A549 (cell line): ENCODE measurements around the gene APC. TPM values are rescaled to one million over a fixed set of nuclear protein-coding genes. Genes with fewer than 3 reads are reported as not detected.

Experiments
- ATAC-seq, 2 experiments: fragments of 200-7000 bp in 1 of 2; fragments of >200 bp in 1 of 2; cut with Nextera tagmentation in 1 of 2; cut with Tn5 transposase in 1 of 2; 3 replicates each; pipeline versions ENCODE4 v1.8.0 to v1.9.1; 2018 to 2020; ENCODE audit warnings: mild to moderate bottlenecking in 1 of 2, moderate library complexity in 1 of 2
- CTCF ChIA-PET: fragments of 300-600 bp; sonication (Branson Sonifier 250); formaldehyde crosslinking; extraction: SDS; loops from one replicate; lab custom pipeline; 2021; ENCODE audit warnings: antibody characterized with exemption, inconsistent platforms; lab: Yijun Ruan, JAX
- POLR2A ChIA-PET: fragments of 350-600 bp; formaldehyde crosslinking; extraction: SDS; loops from one replicate; lab custom pipeline; 2021; ENCODE audit warnings: antibody characterized with exemption, inconsistent platforms; lab: Yijun Ruan, JAX
- DNase-seq, 2 experiments: peaks; one replicate each; pipeline versions ENCODE4 v3.0.0 to v3.0.0-alpha.2; 2011 to 2016; ENCODE audit warnings: low read depth in 1 of 2, low spot score in 1 of 2
- FAIRE-seq: peaks from 2 replicates; lab custom pipeline; 2011; peaks lifted over from hg19 to GRCh38; lab: Jason Lieb, UNC
- H3K27ac ChIP-seq, 2 experiments: fragments of >200 bp; sonication (Bioruptor Twin); formaldehyde crosslinking; 3 replicates each; pipeline ENCODE4 v1.5.1; 2016 to 2017
- H3K4me1 ChIP-seq: fragments of >200 bp; sonication (Bioruptor Twin); formaldehyde crosslinking; 3 replicates; pipeline ENCODE4 v1.6.1; 2016
- H3K4me2 ChIP-seq: fragments of >200 bp; sonication (Bioruptor Twin); formaldehyde crosslinking; 3 replicates; pipeline ENCODE4 v1.6.1; 2016
- H3K4me3 ChIP-seq: fragments of >200 bp; sonication (Bioruptor Twin); formaldehyde crosslinking; 3 replicates; pipeline ENCODE4 v1.5.1; 2016
- H3K9me3 ChIP-seq: fragments of >200 bp; sonication (Bioruptor Twin); formaldehyde crosslinking; 3 replicates; pipeline ENCODE4 v1.6.1; 2016
- CBX8 ChIP-seq: fragments of 200-600 bp; sonication (generic); IDR thresholded peaks from 2 replicates; pipeline ENCODE4 v1.6.1; 2016
- CHD2 ChIP-seq: fragments of 150-350 bp; IDR thresholded peaks from 2 replicates; pipeline ENCODE4 v1.6.1; 2014; ENCODE audit warnings: low read length; ENCODE audit not compliant: partially characterized antibody
- CHD4 ChIP-seq: fragments of 200-600 bp; sonication (generic); IDR thresholded peaks from 2 replicates; pipeline ENCODE4 v1.6.1; 2016; ENCODE audit warnings: antibody characterized with exemption, mild to moderate bottlenecking, borderline replicate concordance
- EHF ChIP-seq: fragments of 250-450 bp; sonication (Bioruptor Pico); IDR thresholded peaks from 2 replicates; pipeline ENCODE4 v1.5.0; 2020; ENCODE audit warnings: mild to moderate bottlenecking
- EP300 ChIP-seq, 2 experiments: fragments of >200 bp; sonication (Bioruptor Twin); formaldehyde crosslinking; IDR thresholded peaks; 2 replicates in 1 of 2; 3 replicates in 1 of 2; pipeline ENCODE4 v1.6.1; 2016 to 2017
- FOSL2 ChIP-seq, 2 experiments: fragments of 450-650 bp in 1 of 2; fragments of >200 bp in 1 of 2; sonication (Bioruptor Twin) in 1 of 2; formaldehyde crosslinking; IDR thresholded peaks; 2 replicates each; pipeline versions ENCODE4 v1.5.0 to v1.6.1; 2016 to 2020; ENCODE audit warnings: mild to moderate bottlenecking in 1 of 2, moderate library complexity in 1 of 2
- GATA3 ChIP-seq: IDR thresholded peaks from 2 replicates; pipeline ENCODE4 v1.6.1; 2012; ENCODE audit warnings: borderline replicate concordance
- HDAC2 ChIP-seq: fragments of 200-600 bp; sonication (generic); IDR thresholded peaks from 2 replicates; pipeline ENCODE4 v1.6.1; 2016
- HEYL ChIP-seq: fragments of 250-450 bp; sonication (Bioruptor Pico); IDR thresholded peaks from 2 replicates; pipeline ENCODE4 v1.8.0; 2021; ENCODE audit warnings: mild to moderate bottlenecking, moderate library complexity
- HOXA7 ChIP-seq: fragments of 250-450 bp; sonication (Bioruptor Pico); IDR thresholded peaks from 2 replicates; pipeline ENCODE4 v1.5.0; 2020; ENCODE audit warnings: mild to moderate bottlenecking, moderate library complexity
- HOXB5 ChIP-seq: fragments of 250-450 bp; sonication (Bioruptor Pico); IDR thresholded peaks from 2 replicates; pipeline ENCODE4 v1.5.0; 2020; ENCODE audit warnings: mild to moderate bottlenecking, moderate library complexity
- JUNB ChIP-seq: fragments of >200 bp; sonication (Bioruptor Twin); formaldehyde crosslinking; IDR thresholded peaks from 2 replicates; pipeline ENCODE4 v1.6.1; 2016
- KDM1A ChIP-seq: fragments of 200-600 bp; sonication (generic); IDR thresholded peaks from 2 replicates; pipeline ENCODE4 v1.6.1; 2016; ENCODE audit warnings: low read depth, mild to moderate bottlenecking
- KDM5A ChIP-seq: fragments of 200-600 bp; sonication (generic); IDR thresholded peaks from 2 replicates; pipeline ENCODE4 v1.6.1; 2016; ENCODE audit warnings: antibody characterized with exemption, mild to moderate bottlenecking
- MAFK ChIP-seq: fragments of 450-650 bp; IDR thresholded peaks from 2 replicates; pipeline ENCODE4 v1.6.1; 2014; ENCODE audit not compliant: partially characterized antibody
- MYC ChIP-seq: IDR thresholded peaks from 2 replicates; pipeline ENCODE4 v1.6.1; 2012; ENCODE audit warnings: mild to moderate bottlenecking, inconsistent platforms, low read length, improper control_type of control experiment, borderline replicate concordance
- NPAS2 ChIP-seq: fragments of 250-450 bp; sonication (Bioruptor Pico); IDR thresholded peaks from 2 replicates; pipeline ENCODE4 v1.8.0; 2022; ENCODE audit warnings: mild to moderate bottlenecking, moderate library complexity, borderline replicate concordance
- NR3C1 ChIP-seq: fragments of >200 bp; sonication (Bioruptor Twin); formaldehyde crosslinking; IDR thresholded peaks from 3 replicates; pipeline ENCODE4 v1.6.1; 2017
- RFX5 ChIP-seq: fragments of 450-650 bp; IDR thresholded peaks from 2 replicates; pipeline ENCODE4 v1.7.1; 2014; ENCODE audit warnings: antibody characterized with exemption, mild to moderate bottlenecking, moderate library complexity
- RNF2 ChIP-seq: fragments of 200-600 bp; sonication (generic); IDR thresholded peaks from 2 replicates; pipeline ENCODE4 v1.6.1; 2016; ENCODE audit warnings: low read depth, mild to moderate bottlenecking, antibody characterized with exemption, moderate library complexity, borderline replicate concordance
- SMC3 ChIP-seq: fragments of >200 bp; sonication (Bioruptor Twin); formaldehyde crosslinking; IDR thresholded peaks from 3 replicates; pipeline ENCODE4 v1.6.1; 2018; ENCODE audit warnings: inconsistent platforms
- SREBF2 ChIP-seq: fragments of 450-650 bp; IDR thresholded peaks from 2 replicates; pipeline ENCODE4 v1.6.1; 2014; ENCODE audit warnings: mild to moderate bottlenecking, moderate library complexity
- TFCP2L1 ChIP-seq: fragments of 250-450 bp; sonication (Bioruptor Pico); IDR thresholded peaks from 2 replicates; pipeline ENCODE4 v1.5.0; 2021; ENCODE audit warnings: mild to moderate bottlenecking
- ZC3H11A ChIP-seq: fragments of 450-650 bp; IDR thresholded peaks from 2 replicates; pipeline ENCODE4 v1.6.1; 2014; ENCODE audit warnings: antibody characterized with exemption, mild to moderate bottlenecking
- ZNF302 ChIP-seq: fragments of 250-450 bp; sonication (Bioruptor Pico); IDR thresholded peaks from 2 replicates; pipeline ENCODE4 v1.9.0; 2021; ENCODE audit warnings: inconsistent platforms, mild to moderate bottlenecking, moderate library complexity
- ZSCAN20 ChIP-seq: fragments of 250-450 bp; sonication (Bioruptor Pico); IDR thresholded peaks from 2 replicates; pipeline ENCODE4 v1.8.0; 2022; ENCODE audit warnings: mild to moderate bottlenecking, moderate library complexity
- WGBS: methylation state at CpG from one replicate; pipeline ENCODE4 v1.1.6; 2017; ENCODE audit errors: missing lambda C conversion rate; 5-methylcytosine and 5-hydroxymethylcytosine counted together
- polyA plus RNA-seq, 4 experiments: library from polyadenylated mRNA; depleted of rRNA in 3 of 4; stranded (reverse); fragments of >200 nt; fragmentation: RNase III in 1 of 4; extraction: RNeasy Plus Mini Kit Qiagen cat#74134 plus additional on column Dnase treatment in 1 of 4; gene quantifications; 2 replicates in 3 of 4; 3 replicates in 1 of 4; pipeline ENCODE4 v1.2.3, GENCODE V29; 2011 to 2017
- TF ChIP-seq, protein P1 (sequence below): fragments of 250-450 bp; sonication (Bioruptor Pico); IDR thresholded peaks from 2 replicates; pipeline ENCODE4 v1.5.0; 2020; ENCODE audit warnings: low read depth, mild to moderate bottlenecking, moderate library complexity
- TF ChIP-seq, protein P2 (sequence below): IDR thresholded peaks from 2 replicates; pipeline ENCODE4 v1.6.1; 2012; ENCODE audit warnings: low read depth, borderline replicate concordance
- TF ChIP-seq, protein P3 (sequence below): fragments of 450-650 bp; IDR thresholded peaks from 2 replicates; pipeline ENCODE4 v1.6.1; 2014; ENCODE audit warnings: antibody characterized with exemption
- TF ChIP-seq, protein P4 (sequence below): fragments of 250-450 bp; sonication (Bioruptor Pico); IDR thresholded peaks from 2 replicates; pipeline ENCODE4 v1.5.0; 2021; ENCODE audit warnings: mild to moderate bottlenecking, moderate library complexity, borderline replicate concordance

APC gene
- polyA plus RNA-seq, 2 of the 4 experiments (the other 2 are of a cell fraction): 10.6 to 21.2 TPM

DNA sequence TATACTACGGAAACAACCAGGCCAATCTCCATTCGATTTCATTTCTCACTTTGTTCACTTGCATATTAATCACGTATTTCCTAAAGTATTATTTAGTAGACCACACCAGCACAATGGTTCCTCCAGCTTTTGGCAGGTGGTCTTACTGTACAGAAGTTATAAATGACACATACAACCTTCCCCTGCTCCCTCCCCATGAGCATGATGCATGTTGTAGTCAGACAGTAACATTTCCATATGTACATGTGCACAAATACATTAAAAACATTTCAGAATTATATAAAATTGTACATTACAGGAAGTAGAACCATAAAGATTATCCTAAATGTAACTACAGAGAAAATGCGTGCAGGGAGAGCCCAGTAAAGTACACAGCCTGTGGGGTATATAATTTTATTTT is 140.4 kb downstream of the APC start:
- H3K4me1 ChIP-seq: peaks cover 12% of the 10 kb centered on the region; the same call in 2 of the 3 replicates
- H3K27ac ChIP-seq: no peak overlapping the region
- H3K4me2 ChIP-seq: no peak overlapping the region
- no peak for ATAC-seq
- ChIA-PET CTCF (interaction anchor here (1.1 kb wide), 1 partner anchor 10 kb away, joined by 3 read pairs; no protein-coding TSS in a partner anchor), POLR2A (no interaction called here)
- 82% methylated on average over 4 of the region's 4 CpGs for WGBS
- no peaks in the 10 kb centered on the region for H3K9me3 ChIP-seq
- FAIRE-seq: no peak
- TF ChIP-seq ZNF302: no peak
- TF ChIP-seq, protein P1, sequence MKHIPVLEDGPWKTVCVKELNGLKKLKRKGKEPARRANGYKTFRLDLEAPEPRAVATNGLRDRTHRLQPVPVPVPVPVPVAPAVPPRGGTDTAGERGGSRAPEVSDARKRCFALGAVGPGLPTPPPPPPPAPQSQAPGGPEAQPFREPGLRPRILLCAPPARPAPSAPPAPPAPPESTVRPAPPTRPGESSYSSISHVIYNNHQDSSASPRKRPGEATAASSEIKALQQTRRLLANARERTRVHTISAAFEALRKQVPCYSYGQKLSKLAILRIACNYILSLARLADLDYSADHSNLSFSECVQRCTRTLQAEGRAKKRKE (CRISPR knock-in tag): no peak
- TF ChIP-seq TFCP2L1 (CRISPR knock-in tag): no peak
- TF ChIP-seq SMC3: no peak
- TF ChIP-seq ZC3H11A: no peak
- TF ChIP-seq EP300 (IDR thresholded peaks at IDR 0.05): no peak
- TF ChIP-seq KDM5A: no peak
- no peak for TF ChIP-seq EHF (CRISPR knock-in tag)
- TF ChIP-seq NPAS2 (CRISPR knock-in tag): no peak
- no peak for TF ChIP-seq CHD2
- TF ChIP-seq HDAC2: no peak
- TF ChIP-seq, protein P2, sequence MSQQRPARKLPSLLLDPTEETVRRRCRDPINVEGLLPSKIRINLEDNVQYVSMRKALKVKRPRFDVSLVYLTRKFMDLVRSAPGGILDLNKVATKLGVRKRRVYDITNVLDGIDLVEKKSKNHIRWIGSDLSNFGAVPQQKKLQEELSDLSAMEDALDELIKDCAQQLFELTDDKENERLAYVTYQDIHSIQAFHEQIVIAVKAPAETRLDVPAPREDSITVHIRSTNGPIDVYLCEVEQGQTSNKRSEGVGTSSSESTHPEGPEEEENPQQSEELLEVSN: no peak
- TF ChIP-seq RFX5: no peak
- TF ChIP-seq GATA3: no peak
- TF ChIP-seq KDM1A: no peak
- no peak for TF ChIP-seq MYC
- TF ChIP-seq MAFK: no peak
- no peak for TF ChIP-seq FOSL2 (IDR thresholded peaks at IDR 0.05)
- no peak for TF ChIP-seq FOSL2 (CRISPR knock-in tag; IDR thresholded peaks at IDR 0.05)
- TF ChIP-seq, protein P3, sequence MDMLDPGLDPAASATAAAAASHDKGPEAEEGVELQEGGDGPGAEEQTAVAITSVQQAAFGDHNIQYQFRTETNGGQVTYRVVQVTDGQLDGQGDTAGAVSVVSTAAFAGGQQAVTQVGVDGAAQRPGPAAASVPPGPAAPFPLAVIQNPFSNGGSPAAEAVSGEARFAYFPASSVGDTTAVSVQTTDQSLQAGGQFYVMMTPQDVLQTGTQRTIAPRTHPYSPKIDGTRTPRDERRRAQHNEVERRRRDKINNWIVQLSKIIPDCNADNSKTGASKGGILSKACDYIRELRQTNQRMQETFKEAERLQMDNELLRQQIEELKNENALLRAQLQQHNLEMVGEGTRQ: no peak
- TF ChIP-seq HOXA7 (CRISPR knock-in tag): no peak
- H3K4me3 ChIP-seq: no peak overlapping the region
- DNase-seq: no peak

DNA sequence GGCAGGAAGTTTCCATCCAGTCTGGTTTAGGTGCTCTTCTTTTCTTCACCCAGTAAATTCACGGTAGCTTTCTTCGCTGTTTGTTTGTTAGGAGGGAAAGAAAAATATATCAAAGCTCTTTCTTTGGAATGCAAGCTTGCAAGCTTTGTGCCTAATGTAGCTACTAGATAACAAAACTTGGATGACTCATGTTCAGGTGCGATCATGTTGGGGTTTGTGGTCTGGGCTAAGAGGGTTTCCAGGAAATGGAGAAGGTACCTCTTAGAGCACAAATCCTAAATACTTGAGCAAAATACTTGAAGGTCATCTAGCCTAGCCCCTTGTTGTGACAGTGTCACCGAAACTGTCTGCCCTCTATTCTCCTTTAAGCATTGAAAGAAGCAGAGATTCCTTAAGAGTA is 141.1 kb downstream of the APC start:
- FAIRE-seq (no peak), ATAC-seq (no peak), DNase-seq (no peak)
- TF ChIP-seq FOSL2 (IDR thresholded peaks at IDR 0.05) (no peak), FOSL2 (CRISPR knock-in tag; IDR thresholded peaks at IDR 0.05) (0 out of 2 replicates have a peak, but pooled peaks have one; percentile 15), SREBF2 (no peak)
- WGBS: 76% methylated on average over 4 of the region's 4 CpGs
- POLR2A ChIA-PET: no interaction called here
- CTCF ChIA-PET: interaction anchor here (1.1 kb wide), 1 partner anchor 11 kb away, joined by 3 read pairs; no protein-coding TSS in a partner anchor
- no peak overlapping the region for H3K4me3 ChIP-seq
- H3K4me1 ChIP-seq: peaks cover 12% of the 10 kb centered on the region; the same call in 2 of the 3 replicates
- no peaks in the 10 kb centered on the region for H3K9me3 ChIP-seq
- H3K4me2 ChIP-seq: no peak overlapping the region
- no peak overlapping the region for H3K27ac ChIP-seq

DNA sequence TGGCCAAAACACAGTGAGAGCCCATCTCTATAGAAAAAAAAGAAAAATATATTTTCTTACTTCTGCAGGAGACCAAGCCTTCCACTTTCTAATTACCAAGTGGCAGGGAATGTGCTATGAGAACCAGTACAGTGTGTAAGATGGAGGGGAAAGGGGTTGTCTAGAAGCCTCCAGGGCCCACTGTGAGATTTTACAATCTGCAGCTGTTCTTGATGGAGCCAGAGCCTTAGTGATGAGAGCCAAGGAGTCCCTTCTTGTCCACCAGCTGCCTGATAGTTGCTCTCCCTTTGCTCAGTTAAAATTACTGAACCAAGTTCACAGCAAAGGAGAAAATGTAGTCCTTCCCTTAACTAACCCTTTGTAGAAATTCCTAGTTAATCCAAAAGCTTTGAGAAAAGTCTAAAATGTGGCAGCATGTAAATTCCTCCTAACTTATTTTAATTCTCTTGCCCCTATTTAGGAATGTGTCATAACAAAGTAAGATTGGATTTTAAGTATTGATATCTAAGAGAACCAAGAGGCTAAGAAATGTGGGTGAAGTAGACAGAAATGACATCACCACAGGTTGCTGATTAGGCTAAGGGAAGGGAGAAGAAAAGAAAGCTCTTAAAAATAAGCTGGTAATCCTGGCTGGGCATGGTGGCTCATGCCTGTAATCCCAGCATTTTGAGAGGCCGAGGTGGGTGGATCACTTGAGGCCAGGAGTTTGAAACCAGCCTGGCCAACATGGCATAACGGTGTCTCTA is 142.7 kb downstream of the APC start:
- peaks cover 12% of the 10 kb centered on the region; the same call in 2 of the 3 replicates for H3K4me1 ChIP-seq
- POLR2A ChIA-PET: no interaction called here
- no peaks in the 10 kb centered on the region for H3K9me3 ChIP-seq
- FAIRE-seq: no peak
- 87% methylated on average over 2 of the region's 2 CpGs for WGBS
- H3K4me3 ChIP-seq: no peak overlapping the region
- CTCF ChIA-PET: interaction anchor here (0.7 to 2.6 kb wide), 3 partner anchors 10 to 43 kb away, joined by 3 to 7 read pairs (median 4); partner anchors contain the start of gene REEP5
- DNase-seq: no peak
- no peak overlapping the region for H3K4me2 ChIP-seq
- no peak for ATAC-seq
- no peak overlapping the region for H3K27ac ChIP-seq
- TF ChIP-seq ZSCAN20 (CRISPR knock-in tag) (no peak), CHD4 (no peak), HEYL (CRISPR knock-in tag) (no peak), GATA3 (no peak), MYC (no peak), RNF2 (no peak), SREBF2 (no peak), HOXB5 (CRISPR knock-in tag) (no peak), NR3C1 (no peak), HOXA7 (CRISPR knock-in tag) (no peak), EP300 (IDR thresholded peaks at IDR 0.05) (no peak), SMC3 (no peak), JUNB (no peak), CBX8 (no peak)
- TF ChIP-seq, protein P3: no peak
- TF ChIP-seq, protein P4, sequence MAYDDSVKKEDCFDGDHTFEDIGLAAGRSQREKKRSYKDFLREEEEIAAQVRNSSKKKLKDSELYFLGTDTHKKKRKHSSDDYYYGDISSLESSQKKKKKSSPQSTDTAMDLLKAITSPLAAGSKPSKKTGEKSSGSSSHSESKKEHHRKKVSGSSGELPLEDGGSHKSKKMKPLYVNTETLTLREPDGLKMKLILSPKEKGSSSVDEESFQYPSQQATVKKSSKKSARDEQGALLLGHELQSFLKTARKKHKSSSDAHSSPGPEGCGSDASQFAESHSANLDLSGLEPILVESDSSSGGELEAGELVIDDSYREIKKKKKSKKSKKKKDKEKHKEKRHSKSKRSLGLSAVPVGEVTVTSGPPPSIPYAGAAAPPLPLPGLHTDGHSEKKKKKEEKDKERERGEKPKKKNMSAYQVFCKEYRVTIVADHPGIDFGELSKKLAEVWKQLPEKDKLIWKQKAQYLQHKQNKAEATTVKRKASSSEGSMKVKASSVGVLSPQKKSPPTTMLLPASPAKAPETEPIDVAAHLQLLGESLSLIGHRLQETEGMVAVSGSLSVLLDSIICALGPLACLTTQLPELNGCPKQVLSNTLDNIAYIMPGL: no peak
